ENCODE data around the gene NOD1.

DNA sequence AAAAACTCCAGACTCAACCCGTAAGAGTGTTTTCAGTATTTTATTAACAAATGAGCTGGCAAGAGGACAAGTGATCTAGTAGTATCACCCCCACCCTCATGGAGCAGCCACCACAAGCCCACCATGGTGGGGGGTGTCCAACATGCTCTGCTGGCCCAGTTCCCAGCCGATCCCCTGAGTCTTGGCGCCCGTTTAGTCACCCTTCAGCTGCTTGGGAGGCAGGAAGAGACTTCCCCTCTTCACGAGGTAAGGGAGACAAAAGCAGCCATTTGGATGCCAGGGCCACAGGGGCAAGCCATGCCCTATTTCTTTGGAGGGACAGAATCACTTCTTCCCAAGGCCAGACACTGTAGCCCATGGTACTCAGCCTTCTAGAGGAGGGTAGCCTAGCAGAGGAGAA, 54.1 kb downstream of the NOD1 start:
- TF ChIP-seq, protein P1, sequence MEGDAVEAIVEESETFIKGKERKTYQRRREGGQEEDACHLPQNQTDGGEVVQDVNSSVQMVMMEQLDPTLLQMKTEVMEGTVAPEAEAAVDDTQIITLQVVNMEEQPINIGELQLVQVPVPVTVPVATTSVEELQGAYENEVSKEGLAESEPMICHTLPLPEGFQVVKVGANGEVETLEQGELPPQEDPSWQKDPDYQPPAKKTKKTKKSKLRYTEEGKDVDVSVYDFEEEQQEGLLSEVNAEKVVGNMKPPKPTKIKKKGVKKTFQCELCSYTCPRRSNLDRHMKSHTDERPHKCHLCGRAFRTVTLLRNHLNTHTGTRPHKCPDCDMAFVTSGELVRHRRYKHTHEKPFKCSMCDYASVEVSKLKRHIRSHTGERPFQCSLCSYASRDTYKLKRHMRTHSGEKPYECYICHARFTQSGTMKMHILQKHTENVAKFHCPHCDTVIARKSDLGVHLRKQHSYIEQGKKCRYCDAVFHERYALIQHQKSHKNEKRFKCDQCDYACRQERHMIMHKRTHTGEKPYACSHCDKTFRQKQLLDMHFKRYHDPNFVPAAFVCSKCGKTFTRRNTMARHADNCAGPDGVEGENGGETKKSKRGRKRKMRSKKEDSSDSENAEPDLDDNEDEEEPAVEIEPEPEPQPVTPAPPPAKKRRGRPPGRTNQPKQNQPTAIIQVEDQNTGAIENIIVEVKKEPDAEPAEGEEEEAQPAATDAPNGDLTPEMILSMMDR (IDR thresholded peaks at IDR 0.05) = no peak
- TF ChIP-seq POLR2A (IDR thresholded peaks at IDR 0.05) (no peak), POLR2AphosphoS5 (IDR thresholded peaks at IDR 0.05; ENCODE audit: insufficient read depth in 1 of 2, low read depth in 1 of 2) (no peak)
